ENCODE data around the gene CCL14. TPM values are rescaled to one million over a fixed set of nuclear protein-coding genes. Genes with fewer than 3 reads are reported as not detected.

CCL14 gene
- total and polyA plus RNA-seq, 5 donors = 5.1 to 114 (median 27.2) TPM

- DNase-seq = no peak
- intact Hi-C loops (cut with DNase I) = no loop called here
- peaks cover 4% of the 10 kb centered on the region for H3K4me1 ChIP-seq (ENCODE audit: control insufficient read depth, insufficient read depth, low read length)
- no peaks in the 10 kb centered on the region for H3K27me3 ChIP-seq (ENCODE audit: control insufficient read depth, insufficient read depth)
- no peaks in the 10 kb centered on the region for H3K9me3 ChIP-seq (ENCODE audit: control insufficient read depth, low read length)
- H3K27ac ChIP-seq (ENCODE audit: low read length) = no peak overlapping the region
- no peak overlapping the region for H3K4me3 ChIP-seq (ENCODE audit: low read length)
- no peak for ATAC-seq
These were observed 1.6 kb upstream of the CCL14 start for GRCh38 chr17:35988164-35988563.

DNA sequence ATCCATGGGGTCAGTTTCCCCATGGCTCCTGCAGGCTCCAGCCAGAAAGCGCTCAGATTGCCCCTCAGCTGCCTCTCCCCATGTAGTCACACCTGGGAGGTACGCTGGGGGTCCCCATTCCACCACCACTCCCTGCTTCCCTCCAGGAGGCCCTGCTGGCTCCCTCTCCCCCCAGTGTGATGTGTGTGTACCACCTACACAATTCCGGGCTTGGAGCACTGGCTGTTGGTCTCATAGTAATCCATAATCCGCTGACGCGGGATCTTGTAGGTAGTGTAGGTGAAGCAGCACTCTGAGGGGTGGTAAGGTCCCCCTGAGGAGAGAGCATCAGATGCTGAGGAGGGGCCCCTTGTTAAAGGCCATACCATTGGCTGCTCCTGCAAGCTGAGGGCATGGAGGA, 2.4 kb downstream of the CCL14 start:
- no peak for DNase-seq
- no peak for ATAC-seq
- Histone ChIP-seq H3K27me3 (ENCODE audit: control insufficient read depth, insufficient read depth) (no peaks in the 10 kb centered on the region), H3K4me3 (ENCODE audit: low read length) (no peak overlapping the region), H3K4me1 (ENCODE audit: control insufficient read depth, insufficient read depth, low read length) (peaks cover 4% of the 10 kb centered on the region), H3K27ac (ENCODE audit: low read length) (no peak overlapping the region), H3K9me3 (ENCODE audit: control insufficient read depth, low read length) (no peaks in the 10 kb centered on the region)
- WGBS = 94% methylated on average over 6 of the region's 6 CpGs
- intact Hi-C loops (cut with DNase I) = no loop called here

DNA sequence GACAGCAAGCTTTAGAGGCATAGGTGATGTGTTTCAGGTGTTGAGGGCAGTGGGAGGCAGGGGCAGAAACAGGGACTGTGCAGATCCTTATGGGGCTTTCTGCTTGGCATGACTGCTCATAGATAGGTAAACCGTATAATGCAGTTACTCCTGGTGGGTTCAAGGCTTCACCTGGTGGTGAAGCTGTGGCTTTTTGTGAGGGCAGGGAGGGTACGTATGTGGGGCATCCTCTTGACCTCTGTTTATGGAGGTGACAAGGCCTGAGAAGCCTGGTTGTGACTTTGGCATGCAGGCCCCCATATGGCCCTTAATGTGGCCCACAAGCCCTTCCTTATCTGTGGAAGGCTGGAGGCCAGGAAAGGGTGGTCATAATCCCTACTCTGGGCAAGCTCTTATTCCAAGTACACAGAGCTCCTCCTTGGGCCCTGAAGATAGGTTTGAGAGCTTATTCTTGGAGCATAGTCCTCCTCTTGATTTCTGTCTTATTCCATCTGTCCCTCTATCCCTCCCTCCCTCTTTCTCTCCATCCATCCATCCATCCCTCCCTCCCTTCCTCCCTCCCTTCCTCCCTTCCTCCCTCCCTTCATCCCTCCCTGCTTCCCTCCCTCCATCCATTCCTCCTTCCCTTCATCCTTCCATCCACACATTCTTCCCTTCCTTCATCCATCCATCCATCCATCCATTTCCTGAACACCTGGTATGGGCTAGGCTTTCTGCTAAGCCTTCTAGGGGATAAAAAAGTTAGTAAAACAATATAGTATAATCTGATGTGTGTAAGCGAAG, 3.9 kb downstream of the CCL14 start:
- ATAC-seq = no peak
- Histone ChIP-seq H3K4me3 (ENCODE audit: low read length) (no peak overlapping the region), H3K27me3 (ENCODE audit: control insufficient read depth, insufficient read depth) (no peaks in the 10 kb centered on the region), H3K9me3 (ENCODE audit: control insufficient read depth, low read length) (no peaks in the 10 kb centered on the region), H3K4me1 (ENCODE audit: control insufficient read depth, insufficient read depth, low read length) (peaks cover 4% of the 10 kb centered on the region), H3K27ac (ENCODE audit: low read length) (no peak overlapping the region)
- WGBS = 85% methylated on average over 3 of the region's 3 CpGs
- intact Hi-C loops (cut with DNase I) = no loop called here
- DNase-seq = no peak

GRCh38 chr17:35981908-35982330, 4.6 kb downstream of the CCL14 start:
- Histone ChIP-seq H3K9me3 (ENCODE audit: control insufficient read depth, low read length) (no peaks in the 10 kb centered on the region), H3K27me3 (ENCODE audit: control insufficient read depth, insufficient read depth) (no peaks in the 10 kb centered on the region), H3K4me1 (ENCODE audit: control insufficient read depth, insufficient read depth, low read length) (peaks cover 2% of the 10 kb centered on the region), H3K4me3 (ENCODE audit: low read length) (no peak overlapping the region), H3K27ac (ENCODE audit: low read length) (no peak overlapping the region)
- ATAC-seq = no peak
- DNase-seq = no peak
- WGBS = 78% methylated on average over 4 of the region's 4 CpGs
- intact Hi-C loops (cut with DNase I) = no loop called here

- Histone ChIP-seq H3K9me3 (ENCODE audit: control insufficient read depth, low read length) (no peaks in the 10 kb centered on the region), H3K4me1 (ENCODE audit: control insufficient read depth, insufficient read depth, low read length) (no peaks in the 10 kb centered on the region), H3K27me3 (ENCODE audit: control insufficient read depth, insufficient read depth) (no peaks in the 10 kb centered on the region), H3K27ac (ENCODE audit: low read length) (no peak within 1 kb of the TSS), H3K4me3 (ENCODE audit: low read length) (no peak within 1 kb of the TSS)
- ATAC-seq (no peak), DNase-seq (no peak)
- WGBS = 89% methylated on average over 12 of the region's 12 CpGs
- intact Hi-C loops (cut with DNase I) = no loop called here
These were observed 5.3 kb downstream of the CCL14 start, which contains the start of gene CCL16 for GRCh38 chr17:35981246-35981645. Gene CCL16, minus strand, starts transcription at chr17:35981497. Its CDS starts 77 bp downstream, at chr17:35981420.

DNA sequence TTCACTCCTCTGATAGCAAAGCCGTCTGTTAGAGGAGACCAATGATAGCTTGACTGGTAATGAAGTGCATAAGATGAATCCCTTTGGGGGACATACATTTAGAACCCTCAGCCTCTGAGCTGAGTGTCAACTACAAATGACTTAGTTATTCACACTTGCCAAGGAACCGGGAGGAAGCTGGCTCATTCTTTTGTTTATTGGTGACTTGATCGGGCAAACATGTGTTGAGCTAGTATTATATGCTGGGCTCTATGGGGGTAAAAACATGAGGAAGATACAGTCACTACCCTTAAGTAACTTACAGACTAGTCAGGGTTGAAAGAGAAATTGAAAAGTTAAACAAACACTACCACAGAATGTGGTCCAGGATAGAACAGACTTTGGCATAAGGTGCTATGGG, 8.2 kb downstream of the CCL14 start:
- intact Hi-C loops (cut with DNase I) = loop anchor here in 2 of 4 donors (10.0 kb wide), 2 partner anchors 166 to 496 kb away; no protein-coding TSS in a partner anchor
- Histone ChIP-seq H3K9me3 (ENCODE audit: control insufficient read depth, low read length) (no peaks in the 10 kb centered on the region), H3K4me3 (ENCODE audit: low read length) (no peak overlapping the region), H3K27me3 (ENCODE audit: control insufficient read depth, insufficient read depth) (no peaks in the 10 kb centered on the region), H3K4me1 (ENCODE audit: control insufficient read depth, insufficient read depth, low read length) (no peaks in the 10 kb centered on the region), H3K27ac (ENCODE audit: low read length) (no peak overlapping the region)
- no peak for DNase-seq
- ATAC-seq = no peak
- WGBS = 82% methylated on average over 3 of the region's 3 CpGs

DNA sequence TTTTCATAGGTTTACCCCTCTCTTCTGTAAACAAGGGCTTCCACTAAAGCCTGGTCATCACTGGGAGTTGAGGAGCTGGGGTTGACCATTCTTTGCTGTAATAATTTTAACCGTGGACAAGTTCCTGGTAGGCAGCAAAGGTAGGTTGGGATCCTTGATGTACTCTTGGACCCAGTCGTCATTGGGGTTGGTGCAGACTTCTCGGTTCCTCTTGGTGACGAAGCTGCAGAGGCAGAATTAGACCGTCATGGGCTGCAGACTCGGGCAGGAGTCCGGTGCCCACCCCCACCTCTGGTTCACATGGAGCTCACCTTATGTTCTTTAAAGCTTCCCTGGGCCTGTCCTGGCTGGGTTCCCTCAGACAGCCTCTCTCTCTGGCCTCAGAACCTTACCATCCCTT, 9.0 kb downstream of the CCL14 start:
- H3K27me3 ChIP-seq (ENCODE audit: control insufficient read depth, insufficient read depth) = no peaks in the 10 kb centered on the region
- DNase-seq (no peak), ATAC-seq (no peak)
- intact Hi-C loops (cut with DNase I) = loop anchor here in 2 of 4 donors (10.0 kb wide), 2 partner anchors 167 to 497 kb away; no protein-coding TSS in a partner anchor
- H3K4me1 ChIP-seq (ENCODE audit: control insufficient read depth, insufficient read depth, low read length) = no peaks in the 10 kb centered on the region
- no peak overlapping the region for H3K4me3 ChIP-seq (ENCODE audit: low read length)
- WGBS = 95% methylated on average over 7 of the region's 7 CpGs
- H3K9me3 ChIP-seq (ENCODE audit: control insufficient read depth, low read length) = no peaks in the 10 kb centered on the region
- no peak overlapping the region for H3K27ac ChIP-seq (ENCODE audit: low read length)

- Histone ChIP-seq H3K4me3 (ENCODE audit: low read length) (no peak overlapping the region), H3K27ac (ENCODE audit: low read length) (no peak overlapping the region), H3K27me3 (ENCODE audit: control insufficient read depth, insufficient read depth) (no peaks in the 10 kb centered on the region), H3K9me3 (ENCODE audit: control insufficient read depth, low read length) (no peaks in the 10 kb centered on the region), H3K4me1 (ENCODE audit: control insufficient read depth, insufficient read depth, low read length) (no peaks in the 10 kb centered on the region)
- intact Hi-C loops (cut with DNase I) = loop anchor here in 2 of 4 donors (5.0 to 10.0 kb wide), 3 partner anchors 171 to 501 kb away; no protein-coding TSS in a partner anchor
- WGBS = 55% methylated on average over 10 of the region's 10 CpGs
- ATAC-seq (peak; percentile 64 to 71), DNase-seq (peak in 2 of 3 donors; percentile 12 to 59)
These were observed 12.9 kb downstream of the CCL14 start for GRCh38 chr17:35973333-35974260.

DNA sequence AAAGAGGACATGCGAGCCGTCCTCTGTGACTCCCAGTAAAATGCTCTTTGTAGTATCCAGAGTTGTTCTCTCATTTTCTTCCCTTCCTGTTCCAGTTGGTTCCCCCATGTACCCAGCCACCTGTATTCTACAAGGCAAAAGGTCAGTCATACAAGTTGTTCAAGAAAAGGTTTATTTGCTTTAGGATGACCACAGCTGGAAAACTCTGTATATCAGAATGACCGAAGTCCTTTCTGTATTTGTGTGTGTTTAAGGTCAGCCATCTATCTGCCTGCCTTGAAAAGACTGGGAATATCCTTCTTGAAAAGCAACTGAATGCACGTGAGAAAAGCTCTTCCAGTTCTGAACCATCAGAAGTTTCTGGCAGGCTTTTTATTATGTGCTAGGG, 13.6 kb downstream of the CCL14 start:
- ATAC-seq (no peak), DNase-seq (no peak)
- H3K27ac ChIP-seq (ENCODE audit: low read length) = no peak overlapping the region
- no peaks in the 10 kb centered on the region for H3K4me1 ChIP-seq (ENCODE audit: control insufficient read depth, insufficient read depth, low read length)
- 73% methylated on average over 4 of the region's 4 CpGs for WGBS
- H3K27me3 ChIP-seq (ENCODE audit: control insufficient read depth, insufficient read depth) = no peaks in the 10 kb centered on the region
- H3K4me3 ChIP-seq (ENCODE audit: low read length) = no peak overlapping the region
- H3K9me3 ChIP-seq (ENCODE audit: control insufficient read depth, low read length) = no peaks in the 10 kb centered on the region
- intact Hi-C loops (cut with DNase I) = loop anchor here in 2 of 4 donors (5.0 to 10.0 kb wide), 3 partner anchors 172 to 502 kb away; no protein-coding TSS in a partner anchor

DNA sequence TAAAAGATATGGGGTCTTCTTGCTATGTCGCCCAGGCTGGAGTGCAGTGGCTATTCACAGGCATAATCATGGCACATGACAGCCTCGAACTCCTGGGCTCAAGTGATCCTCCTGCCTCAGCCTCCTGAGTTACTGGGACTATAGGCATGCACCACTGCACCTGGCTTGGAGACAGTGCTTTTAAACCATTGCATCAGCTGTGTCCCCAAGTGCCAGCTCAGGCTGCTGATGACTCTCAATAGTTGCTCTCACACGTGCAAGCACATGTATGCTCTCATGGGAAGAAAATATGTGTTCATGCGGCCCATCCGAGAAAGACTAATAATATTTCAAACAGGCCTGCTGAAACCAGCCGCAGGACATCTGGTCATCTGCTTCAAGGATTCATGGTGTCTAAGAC, 14.0 kb downstream of the CCL14 start:
- Histone ChIP-seq H3K9me3 (ENCODE audit: control insufficient read depth, low read length) (no peaks in the 10 kb centered on the region), H3K27ac (ENCODE audit: low read length) (no peak overlapping the region), H3K27me3 (ENCODE audit: control insufficient read depth, insufficient read depth) (no peaks in the 10 kb centered on the region), H3K4me1 (ENCODE audit: control insufficient read depth, insufficient read depth, low read length) (no peaks in the 10 kb centered on the region), H3K4me3 (ENCODE audit: low read length) (no peak overlapping the region)
- 83% methylated on average over 6 of the region's 6 CpGs for WGBS
- DNase-seq (no peak), ATAC-seq (no peak)
- intact Hi-C loops (cut with DNase I) = loop anchor here in 2 of 4 donors (5.0 to 10.0 kb wide), 3 partner anchors 172 to 502 kb away; no protein-coding TSS in a partner anchor

DNA sequence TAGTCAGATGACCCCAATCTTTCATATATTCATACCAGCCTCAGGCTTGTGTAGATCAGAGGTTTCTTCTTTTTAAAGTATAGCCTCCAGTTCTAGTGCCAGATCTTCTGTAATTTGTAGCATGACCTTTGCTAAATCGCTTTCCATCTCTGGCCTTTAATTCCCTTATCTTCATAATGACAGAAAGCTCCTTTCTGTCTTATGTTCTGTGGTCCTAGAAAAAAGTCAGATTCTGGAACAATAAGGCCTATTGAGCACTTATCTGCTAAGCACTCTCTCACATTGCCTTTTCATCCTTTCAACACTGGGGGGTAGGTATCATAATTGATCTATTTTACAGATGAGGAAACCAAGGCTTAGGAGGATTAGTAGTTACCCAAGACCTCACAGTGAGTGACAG, 14.5 kb downstream of the CCL14 start:
- Histone ChIP-seq H3K9me3 (ENCODE audit: control insufficient read depth, low read length) (no peaks in the 10 kb centered on the region), H3K27ac (ENCODE audit: low read length) (no peak overlapping the region), H3K4me1 (ENCODE audit: control insufficient read depth, insufficient read depth, low read length) (no peaks in the 10 kb centered on the region), H3K4me3 (ENCODE audit: low read length) (no peak overlapping the region), H3K27me3 (ENCODE audit: control insufficient read depth, insufficient read depth) (no peaks in the 10 kb centered on the region)
- ATAC-seq (no peak), DNase-seq (no peak)
- WGBS = 69% methylated on average over 1 of the region's 1 CpG
- intact Hi-C loops (cut with DNase I) = loop anchor here in 2 of 4 donors (5.0 to 10.0 kb wide), 3 partner anchors 173 to 503 kb away; no protein-coding TSS in a partner anchor
